GM19351 (cell line): ENCODE measurements around the gene MRC2.
A peak's percentile ranks its signal among the peaks of the same experiment; 100 is the strongest.
"Not testable (repeated sequence)": the region's sequence is repeated elsewhere in the genome, so short reads cannot be mapped to it uniquely, and the experiment has no call there.

Experiments used
- ATAC-seq: cut with Tn5 transposase; IDR thresholded peaks from one replicate; pipeline ENCODE4 v1.9.1; 2021; ENCODE audit warnings: mild to moderate bottlenecking, moderate library complexity; ENCODE audit not compliant: unreplicated experiment

MRC2 gene

GRCh38 chr17:62696256-62696655 is 68.8 kb downstream of the MRC2 start:
- no peak for ATAC-seq

- no peak for ATAC-seq
Measured at GRCh38 chr17:62696726-62697490, 69.4 kb downstream of the MRC2 start.

- ATAC-seq, result not testable (repeated sequence)
Measured at GRCh38 chr17:62698459-62698858, 71.0 kb downstream of the MRC2 start.

GRCh38 chr17:62700964-62701705 is 73.7 kb downstream of the MRC2 start:
- no peak for ATAC-seq

- no peak for ATAC-seq
Measured at GRCh38 chr17:62701706-62702085, 74.2 kb downstream of the MRC2 start.

GRCh38 chr17:62702746-62703260 is 75.3 kb downstream of the MRC2 start:
- no peak for ATAC-seq

GRCh38 chr17:62703261-62703775 is 75.8 kb downstream of the MRC2 start:
- no peak for ATAC-seq

GRCh38 chr17:62703776-62704380 is 76.4 kb downstream of the MRC2 start:
- ATAC-seq, result peak; percentile 85

- no peak for ATAC-seq
Measured at GRCh38 chr17:62704381-62704971, 77.0 kb downstream of the MRC2 start.

GRCh38 chr17:62705156-62705777 is 77.8 kb downstream of the MRC2 start:
- ATAC-seq, result no peak

- no peak for ATAC-seq
Measured at GRCh38 chr17:62705778-62706597, 78.5 kb downstream of the MRC2 start.

GRCh38 chr17:62706598-62707424 is 79.3 kb downstream of the MRC2 start:
- ATAC-seq, result no peak

GRCh38 chr17:62707425-62707739 is 79.9 kb downstream of the MRC2 start:
- no peak for ATAC-seq

GRCh38 chr17:62708587-62708986 is 81.1 kb downstream of the MRC2 start:
- no peak for ATAC-seq

- ATAC-seq, result no peak
Measured at GRCh38 chr17:62712171-62712581, 84.7 kb downstream of the MRC2 start.

GRCh38 chr17:62713086-62713881 is 85.8 kb downstream of the MRC2 start:
- no peak for ATAC-seq

GRCh38 chr17:62714016-62714777 is 86.7 kb downstream of the MRC2 start:
- ATAC-seq, result no peak
